Right lobe of liver (tissue), 4 donors: ENCODE data around the gene GYS2.

Source experiments
- POLR2A ChIP-seq: fragments of 450-650 bp; IDR thresholded peaks from one replicate; pipeline ENCODE4 v1.6.1; 2017; ENCODE audit warnings: antibody characterized with exemption, mild to moderate bottlenecking
- TF ChIP-seq, protein P1 (sequence below), 4 donors: fragments of 200-600 bp in 3 of 4; fragments of 450-650 bp in 1 of 4; IDR thresholded peaks; one replicate each; pipeline versions ENCODE4 v1.5.1 to v1.8.0; 2016 to 2022; ENCODE audit warnings: antibody characterized with exemption in 4 of 4, mild to moderate bottlenecking in 2 of 4
- donor health status: DM: no; HTN: no; CAD: no.
- donor health status: DM: no; HTN: no; CAD: no.
- donor health status: DM: no; HTN: yes; CAD: no.

DNA sequence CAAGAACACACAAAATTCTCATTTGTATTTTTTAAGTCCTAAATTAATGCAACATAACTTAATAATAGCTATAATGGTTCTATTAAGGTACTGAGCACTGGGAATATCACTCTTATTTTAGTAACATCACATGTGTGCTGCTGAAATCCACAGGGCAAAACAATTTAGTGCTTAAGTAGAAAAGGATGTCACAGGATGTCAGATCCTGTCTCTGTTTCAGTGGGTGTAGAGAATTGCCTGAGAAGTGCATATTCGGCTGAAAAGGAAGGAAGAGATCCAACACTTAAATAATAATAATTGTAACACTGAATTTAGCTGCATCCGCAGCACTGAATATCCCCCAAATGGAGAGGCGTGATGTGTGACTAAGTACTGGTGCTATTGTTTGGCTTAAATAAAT lies 44.4 kb upstream of the GYS2 start:
- TF ChIP-seq, protein P1, sequence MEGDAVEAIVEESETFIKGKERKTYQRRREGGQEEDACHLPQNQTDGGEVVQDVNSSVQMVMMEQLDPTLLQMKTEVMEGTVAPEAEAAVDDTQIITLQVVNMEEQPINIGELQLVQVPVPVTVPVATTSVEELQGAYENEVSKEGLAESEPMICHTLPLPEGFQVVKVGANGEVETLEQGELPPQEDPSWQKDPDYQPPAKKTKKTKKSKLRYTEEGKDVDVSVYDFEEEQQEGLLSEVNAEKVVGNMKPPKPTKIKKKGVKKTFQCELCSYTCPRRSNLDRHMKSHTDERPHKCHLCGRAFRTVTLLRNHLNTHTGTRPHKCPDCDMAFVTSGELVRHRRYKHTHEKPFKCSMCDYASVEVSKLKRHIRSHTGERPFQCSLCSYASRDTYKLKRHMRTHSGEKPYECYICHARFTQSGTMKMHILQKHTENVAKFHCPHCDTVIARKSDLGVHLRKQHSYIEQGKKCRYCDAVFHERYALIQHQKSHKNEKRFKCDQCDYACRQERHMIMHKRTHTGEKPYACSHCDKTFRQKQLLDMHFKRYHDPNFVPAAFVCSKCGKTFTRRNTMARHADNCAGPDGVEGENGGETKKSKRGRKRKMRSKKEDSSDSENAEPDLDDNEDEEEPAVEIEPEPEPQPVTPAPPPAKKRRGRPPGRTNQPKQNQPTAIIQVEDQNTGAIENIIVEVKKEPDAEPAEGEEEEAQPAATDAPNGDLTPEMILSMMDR (IDR thresholded peaks at IDR 0.05): no peak
- no peak for TF ChIP-seq POLR2A
